Raji (cell line): Measurements from ENCODE around the gene METAP1D.

Source experiments
- POLR2A ChIP-seq: IDR thresholded peaks from 2 replicates; pipeline ENCODE4 v1.6.1; 2011; ENCODE audit warnings: low read depth, low read length, control low read depth; ENCODE audit not compliant: insufficient read depth

METAP1D gene

GRCh38 chr2:172082944-172083627 lies 83.3 kb downstream of the METAP1D start:
- TF ChIP-seq POLR2A = no peak

DNA sequence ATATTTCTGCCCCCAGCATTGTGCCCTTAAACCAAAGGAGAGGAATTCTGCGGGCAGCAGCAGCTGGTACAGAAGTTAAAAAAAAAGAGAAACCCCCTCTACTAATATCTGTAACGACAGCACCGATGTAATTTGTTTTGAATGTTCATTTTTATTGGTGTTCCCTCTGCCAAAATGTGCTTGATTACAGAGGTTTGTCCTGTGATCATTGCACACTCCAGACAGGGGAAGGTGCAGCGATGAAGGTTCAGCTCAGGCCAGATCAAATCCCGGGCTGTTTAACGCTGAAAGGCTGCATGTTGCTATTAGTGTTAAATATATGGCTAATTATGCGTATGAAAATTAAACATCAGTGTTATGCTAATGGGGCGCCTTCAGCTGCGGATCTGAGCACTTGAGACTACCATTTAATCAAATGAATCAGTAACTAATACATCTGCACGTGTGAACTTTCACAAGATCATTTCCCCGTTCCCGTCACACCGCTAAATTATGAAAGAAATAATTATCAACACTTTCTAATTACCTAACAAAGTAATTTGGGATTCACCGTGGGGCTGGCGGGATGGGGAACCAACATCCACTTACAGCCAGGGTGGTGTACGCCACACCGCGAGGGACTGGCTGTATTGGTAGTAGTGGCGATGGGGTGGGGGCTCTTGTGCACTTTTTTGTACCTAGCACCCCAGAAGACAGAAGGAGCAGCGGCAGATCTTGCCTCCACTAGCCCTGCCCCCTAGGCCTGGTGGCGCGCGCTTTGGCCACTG lies 84.1 kb downstream of the METAP1D start:
- TF ChIP-seq POLR2A = no peak

GRCh38 chr2:172084395-172084644 lies 84.6 kb downstream of the METAP1D start:
- TF ChIP-seq POLR2A = no peak

- no peak for TF ChIP-seq POLR2A
These were observed 85.1 kb downstream of the METAP1D start for GRCh38 chr2:172084645-172085459.

DNA sequence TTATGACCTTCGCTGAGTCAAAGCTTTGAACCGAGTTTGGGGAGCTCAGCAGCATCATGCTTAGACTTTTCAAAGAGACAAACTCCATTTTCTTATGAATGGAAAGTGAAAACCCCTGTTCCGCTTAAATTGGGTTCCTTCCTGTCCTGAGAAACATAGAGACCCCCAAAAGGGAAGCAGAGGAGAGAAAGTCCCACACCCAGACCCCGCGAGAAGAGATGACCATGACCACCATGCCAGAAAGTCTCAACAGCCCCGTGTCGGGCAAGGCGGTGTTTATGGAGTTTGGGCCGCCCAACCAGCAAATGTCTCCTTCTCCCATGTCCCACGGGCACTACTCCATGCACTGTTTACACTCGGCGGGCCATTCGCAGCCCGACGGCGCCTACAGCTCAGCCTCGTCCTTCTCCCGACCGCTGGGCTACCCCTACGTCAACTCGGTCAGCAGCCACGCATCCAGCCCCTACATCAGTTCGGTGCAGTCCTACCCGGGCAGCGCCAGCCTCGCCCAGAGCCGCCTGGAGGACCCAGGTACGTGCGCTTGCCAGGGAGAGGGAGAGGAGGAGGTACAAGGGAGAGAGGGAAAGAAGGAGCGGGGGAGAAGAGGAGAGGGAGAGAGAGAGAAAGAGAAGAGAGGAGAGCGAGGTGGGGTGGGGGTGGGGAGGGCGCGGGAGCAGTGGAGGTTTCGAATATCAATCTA lies 85.9 kb downstream of the METAP1D start, which contains the start of gene DLX1:
DLX1 (plus strand) TSS at position 48 of the 700 bp plus-strand sequence; CDS start at position 219, 171 bp downstream.
- TF ChIP-seq POLR2A = no peak

DNA sequence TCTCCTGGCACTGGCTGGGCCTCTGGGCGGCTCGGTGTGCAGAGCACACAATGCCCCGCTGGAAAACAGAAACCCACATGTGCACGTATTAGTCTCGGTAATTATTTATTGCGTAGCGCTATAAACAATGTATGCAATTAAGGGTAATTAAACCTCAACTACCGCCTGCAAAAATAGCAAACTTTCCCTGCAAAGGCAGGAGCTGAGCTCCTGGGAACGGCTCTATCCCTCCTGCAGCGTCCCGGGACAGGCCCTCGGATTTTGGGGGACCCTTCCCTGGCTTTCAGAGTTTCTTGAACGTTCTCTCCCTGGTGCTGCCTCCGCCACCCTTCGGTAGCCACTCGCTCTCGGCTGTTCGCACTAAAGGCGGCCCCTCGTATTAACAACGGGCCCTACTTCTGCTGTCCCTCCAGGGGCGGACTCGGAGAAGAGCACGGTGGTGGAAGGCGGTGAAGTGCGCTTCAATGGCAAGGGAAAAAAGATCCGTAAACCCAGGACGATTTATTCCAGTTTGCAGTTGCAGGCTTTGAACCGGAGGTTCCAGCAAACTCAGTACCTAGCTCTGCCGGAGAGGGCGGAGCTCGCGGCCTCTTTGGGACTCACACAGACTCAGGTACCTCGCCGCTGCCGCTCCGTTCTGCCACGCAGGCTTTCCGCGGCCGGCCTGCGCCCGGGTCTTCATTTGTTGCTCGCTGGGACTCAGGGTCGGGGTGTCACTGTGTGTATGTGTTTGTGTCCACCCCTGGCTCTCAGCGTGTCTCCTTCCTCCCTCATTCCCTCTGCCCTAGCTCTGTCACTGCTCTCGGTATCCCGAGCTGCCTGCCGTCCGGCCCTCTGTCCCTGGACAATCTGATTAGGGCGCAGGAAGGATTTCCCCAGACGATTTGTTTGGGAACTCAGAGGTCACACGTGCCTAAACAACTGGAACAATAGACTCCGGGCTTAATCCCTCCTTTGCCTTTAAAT lies 86.8 kb downstream of the METAP1D start:
- TF ChIP-seq POLR2A = no peak

DNA sequence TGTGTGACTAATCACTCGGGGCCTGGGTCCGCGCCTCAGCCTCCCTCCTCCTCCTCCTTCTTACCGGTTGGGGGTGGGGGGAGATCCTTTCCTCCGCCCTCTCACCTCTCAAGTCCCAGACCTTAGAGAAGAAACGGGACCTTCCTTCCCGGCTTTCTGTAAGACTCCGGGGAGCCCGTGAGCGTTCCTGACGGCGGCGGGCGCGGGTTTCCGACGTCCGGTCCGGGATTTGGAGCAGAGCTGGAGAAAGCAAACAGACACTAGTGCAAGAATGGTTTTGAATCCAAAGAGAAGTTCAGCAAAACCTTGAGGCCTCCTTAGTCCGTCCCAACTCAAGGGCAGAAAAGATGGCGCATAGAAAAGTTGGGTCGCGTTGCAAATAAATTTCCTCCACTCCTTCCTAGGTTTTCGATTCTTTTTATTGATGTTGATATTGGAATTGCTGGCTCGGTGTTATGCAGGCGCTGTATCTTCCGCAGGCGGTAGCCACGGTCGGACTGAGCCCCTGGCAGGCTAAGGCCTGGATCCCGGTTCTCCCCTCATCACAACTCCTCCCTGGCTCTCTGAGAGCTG lies 87.5 kb downstream of the METAP1D start:
- no peak for TF ChIP-seq POLR2A

DNA sequence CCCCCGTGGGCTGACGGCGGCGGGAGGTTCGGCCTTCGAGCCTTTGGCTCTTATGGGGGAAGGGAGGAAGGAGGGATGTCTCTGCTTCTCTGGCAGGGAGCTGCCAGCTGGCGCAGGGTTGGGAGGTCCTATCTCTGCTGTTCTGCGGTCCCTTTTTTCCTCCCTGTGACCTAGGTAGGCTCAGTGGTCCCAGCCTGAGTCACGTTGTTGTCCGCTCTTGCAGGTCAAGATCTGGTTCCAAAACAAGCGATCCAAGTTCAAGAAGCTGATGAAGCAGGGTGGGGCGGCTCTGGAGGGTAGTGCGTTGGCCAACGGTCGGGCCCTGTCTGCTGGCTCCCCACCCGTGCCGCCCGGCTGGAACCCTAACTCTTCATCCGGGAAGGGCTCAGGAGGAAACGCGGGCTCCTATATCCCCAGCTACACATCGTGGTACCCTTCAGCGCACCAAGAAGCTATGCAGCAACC lies 88.1 kb downstream of the METAP1D start:
- no peak for TF ChIP-seq POLR2A

GRCh38 chr2:172088245-172089004 lies 88.7 kb downstream of the METAP1D start:
- TF ChIP-seq POLR2A = no peak

- TF ChIP-seq POLR2A = no peak
These were observed 89.3 kb downstream of the METAP1D start for GRCh38 chr2:172089005-172089504.

DNA sequence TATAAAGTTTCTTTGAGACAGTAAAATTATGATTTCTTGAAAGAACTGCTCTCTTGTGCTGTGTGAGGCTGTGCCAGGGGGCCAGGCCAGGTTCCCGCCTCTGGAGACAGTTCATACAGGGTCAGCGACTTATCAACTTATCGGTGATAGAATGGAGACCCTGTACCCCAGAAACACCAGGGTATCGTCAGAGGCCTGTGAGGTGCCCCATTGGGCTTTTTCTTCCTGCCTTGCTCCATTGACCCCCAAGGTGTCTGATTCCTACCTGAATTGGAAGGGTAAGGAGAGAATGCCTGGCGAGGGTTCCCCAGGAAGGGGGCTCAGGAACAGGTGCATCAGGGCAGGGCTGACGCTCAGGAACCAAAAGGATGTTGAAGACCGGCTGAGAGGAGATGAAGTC lies 89.9 kb downstream of the METAP1D start:
- TF ChIP-seq POLR2A = no peak

DNA sequence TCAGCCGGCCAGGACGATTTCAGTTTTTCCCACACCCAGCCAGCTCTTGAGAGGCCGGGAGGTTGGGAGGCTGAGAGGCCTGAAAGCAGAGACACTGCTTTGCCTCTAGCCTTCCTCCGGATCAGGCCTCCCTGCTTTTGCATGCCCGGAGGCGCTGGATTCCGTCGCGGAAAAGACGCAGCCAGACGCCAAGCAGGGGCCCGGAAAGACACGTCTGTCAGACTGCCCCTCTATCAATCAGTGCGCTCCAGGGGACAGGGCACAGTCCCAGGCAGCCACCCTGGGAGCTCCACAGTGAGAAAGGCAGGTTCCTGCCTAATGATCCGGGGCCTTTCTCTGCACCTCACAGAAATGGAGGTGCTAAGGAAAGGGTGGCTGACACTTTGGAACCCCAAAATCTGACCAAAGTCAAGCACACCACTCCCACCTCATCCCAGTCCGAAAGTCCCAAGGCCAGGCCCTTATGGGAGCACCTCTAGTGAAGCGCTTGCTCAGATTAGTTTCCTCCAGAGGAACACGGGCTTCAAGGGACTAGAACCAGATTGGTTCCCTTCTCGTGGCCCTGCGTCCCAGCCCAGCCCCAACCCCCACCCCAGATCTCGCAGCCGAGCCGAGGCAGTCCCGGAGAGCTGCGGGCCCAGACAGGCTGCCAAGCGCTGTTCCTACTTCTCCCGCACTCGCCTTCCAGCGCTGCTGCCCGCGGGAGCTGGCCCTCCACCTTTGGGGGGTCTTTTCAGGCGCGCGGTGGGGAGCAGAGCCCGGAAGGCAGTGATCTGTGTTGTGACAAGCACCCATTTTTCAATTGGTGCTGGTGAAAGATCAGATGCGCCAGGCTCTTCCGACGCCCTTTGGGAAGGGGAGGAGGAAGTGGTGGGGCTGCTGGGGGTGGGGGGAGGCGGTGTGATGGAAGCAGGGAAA lies 90.5 kb downstream of the METAP1D start:
- no peak for TF ChIP-seq POLR2A
